ENCODE measurements around the gene C8B. TPM values are rescaled to one million over a fixed set of nuclear protein-coding genes. Genes with fewer than 3 reads are reported as not detected.

Gene C8B
- total and polyA plus RNA-seq, 9 of the 15 experiments (the other 6 are each of a cell fraction or from before 2014, with no cell fraction given), result not detected

GRCh38 chr1:57003398-57004139 is 37.8 kb upstream of the C8B start:
- 0% methylated on average over 4 of the region's 4 CpGs for WGBS (ENCODE audit: insufficient coverage, low coverage, missing lambda C conversion rate)
- FAIRE-seq (no peak), DNase-seq (ENCODE audit: extremely low read depth in 1 of 4, low spot score in 3 of 4) (no peak), ATAC-seq (no peak)
- no peak overlapping the region for H3K4me3 ChIP-seq
- H4K20me1 ChIP-seq (replicated peaks; ENCODE audit: control insufficient read depth, insufficient read depth, low read length), result no peaks in the 10 kb centered on the region
- intact Hi-C loops (cut with micrococcal nuclease), result no loop called here
- H3K9me1 ChIP-seq (ENCODE audit: control insufficient read depth, insufficient read depth, low read length), result no peaks in the 10 kb centered on the region
- H3K79me2 ChIP-seq (ENCODE audit: control insufficient read depth, insufficient read depth, low read length), result no peaks in the 10 kb centered on the region
- no peak overlapping the region for H2AFZ ChIP-seq (ENCODE audit: low read depth, low read length)
- H3K4me1 ChIP-seq (replicated peaks in 1 of 2; ENCODE audit: control insufficient read depth in 2 of 2, insufficient read depth in 2 of 2, low read length in 2 of 2), result no peaks in the 10 kb centered on the region
- CTCF ChIA-PET (ENCODE audit: low intra/inter-chr PET ratio), result no interaction called here
- no peak overlapping the region for H3K27ac ChIP-seq (ENCODE audit: extremely low read depth, low read depth, low read length)
- no peaks in the 10 kb centered on the region; a peak in 1 of 5 replicates for H3K27me3 ChIP-seq (ENCODE audit: control insufficient read depth in 2 of 2, insufficient read depth in 2 of 2, low read length in 2 of 2)
- POLR2A ChIA-PET, result no interaction called here
- TF ChIP-seq ZNF830 (CRISPR knock-in tag; IDR thresholded peaks at IDR 0.05) (no peak), CAMTA2 (CRISPR knock-in tag; conservative IDR thresholded peaks at IDR 0.05) (no peak), BRF2 (IDR thresholded peaks at IDR 0.05; ENCODE audit: borderline replicate concordance, insufficient read depth, insufficient read length) (no peak), PCBP2 (IDR thresholded peaks at IDR 0.05; ENCODE audit: low read depth, low read length, poor library complexity, severe bottlenecking) (no peak), CBFB (CRISPR knock-in tag; IDR thresholded peaks at IDR 0.05) (no peak), SIRT6 (IDR thresholded peaks at IDR 0.05; ENCODE audit: low read depth, low read length) (no peak), ELF4 (CRISPR knock-in tag; IDR thresholded peaks at IDR 0.05) (no peak), CSDE1 (IDR thresholded peaks at IDR 0.05) (no peak), HMG20B (CRISPR knock-in tag; IDR thresholded peaks at IDR 0.05) (no peak), JUND (IDR thresholded peaks at IDR 0.05; ENCODE audit: borderline replicate concordance, low read depth, low read length) (no peak), JUND (tag; IDR thresholded peaks at IDR 0.05; ENCODE audit: borderline replicate concordance, low read depth, low read length) (no peak), ETS2 (tag; IDR thresholded peaks at IDR 0.05; ENCODE audit: borderline replicate concordance, poor library complexity, severe bottlenecking) (no peak), ZNF778 (CRISPR knock-in tag; IDR thresholded peaks at IDR 0.05) (no peak)
- H3K9ac ChIP-seq (ENCODE audit: insufficient read depth in 1 of 2, low read depth in 2 of 2, low read length in 2 of 2), result no peak overlapping the region
- BruUV-seq (replicated peaks), result no TSS peak
- H3K36me3 ChIP-seq (ENCODE audit: control insufficient read depth, insufficient read depth, low read length), result no peaks in the 10 kb centered on the region
- in situ Hi-C loops (cut with MboI), result no loop called here
- H3K9me3 ChIP-seq (replicated peaks; ENCODE audit: control insufficient read depth, insufficient read depth, low read depth, low read length), result no peaks in the 10 kb centered on the region
- no peak overlapping the region for H3K4me2 ChIP-seq (ENCODE audit: insufficient read depth, low read length)
